HS-5 (cell line): ENCODE results near the gene SORBS1.

ENCODE experiments used
- DNase-seq: peaks from one replicate; pipeline ENCODE4 v3.0.0-alpha.2; 2012; ENCODE audit warnings: low read depth

Gene SORBS1

DNA sequence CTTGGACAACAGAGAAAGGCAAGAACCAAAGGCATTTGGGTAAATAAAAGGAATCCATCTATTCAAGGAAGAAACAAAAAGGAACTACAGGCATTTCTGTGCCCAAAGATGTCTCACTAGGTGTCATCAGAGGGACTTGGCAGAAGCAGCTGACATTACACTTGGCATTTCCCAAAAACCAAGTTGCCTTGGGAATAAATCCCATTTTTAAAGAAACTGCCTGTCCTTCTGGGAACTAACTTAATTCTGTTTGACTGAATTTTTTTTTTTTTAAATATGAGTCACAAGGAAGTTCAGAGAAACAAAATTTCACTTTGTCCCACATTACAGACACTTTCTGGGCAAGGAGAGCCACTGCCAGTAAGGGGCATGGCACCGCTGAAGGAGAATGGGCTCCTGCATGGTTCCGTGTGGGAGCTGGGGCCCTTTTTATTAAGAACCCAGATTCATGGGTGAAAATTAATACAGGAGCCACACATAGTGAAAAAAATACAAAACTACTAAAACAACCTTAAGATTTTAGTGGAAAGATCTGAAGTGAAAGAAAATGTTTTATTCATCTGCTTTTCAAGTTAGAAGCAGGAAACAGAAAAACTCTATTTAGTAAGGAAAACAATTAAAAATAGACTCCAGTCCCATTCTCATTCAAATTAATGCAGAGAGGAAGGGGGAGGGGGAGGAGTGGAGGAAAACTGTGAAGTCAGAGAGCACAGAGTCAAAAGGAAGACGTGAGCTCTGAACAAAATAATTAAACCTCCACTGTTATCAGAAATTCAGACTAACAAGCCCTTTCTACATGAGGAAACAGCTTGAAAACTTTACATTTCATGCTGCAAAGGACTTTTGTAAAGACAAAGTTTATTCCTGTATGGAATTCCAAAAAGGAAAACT lies 151.9 kb downstream of the SORBS1 start:
- no peak for DNase-seq

- no peak for DNase-seq
Measured at GRCh38 chr10:95408148-95408960, 152.8 kb downstream of the SORBS1 start.

DNA sequence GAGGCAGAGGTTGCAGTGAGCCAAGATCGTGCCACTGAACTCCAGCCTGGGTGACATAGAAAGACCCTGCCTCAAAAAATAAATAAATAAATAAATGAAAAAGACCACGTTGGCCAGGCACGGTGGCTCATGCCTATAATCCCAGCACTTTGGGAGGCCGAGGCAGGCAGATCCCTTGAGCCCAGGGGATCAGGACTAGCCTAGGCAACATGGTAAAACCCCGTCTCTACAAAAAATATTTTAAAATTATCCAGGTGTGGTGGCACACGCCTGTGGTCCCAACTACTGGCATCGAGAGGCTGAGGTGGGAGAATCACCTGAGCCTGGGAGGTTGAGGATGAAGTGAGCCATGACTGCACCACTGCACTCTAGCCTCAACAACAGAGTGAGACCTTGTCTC lies 153.6 kb downstream of the SORBS1 start:
- DNase-seq, result no peak

DNA sequence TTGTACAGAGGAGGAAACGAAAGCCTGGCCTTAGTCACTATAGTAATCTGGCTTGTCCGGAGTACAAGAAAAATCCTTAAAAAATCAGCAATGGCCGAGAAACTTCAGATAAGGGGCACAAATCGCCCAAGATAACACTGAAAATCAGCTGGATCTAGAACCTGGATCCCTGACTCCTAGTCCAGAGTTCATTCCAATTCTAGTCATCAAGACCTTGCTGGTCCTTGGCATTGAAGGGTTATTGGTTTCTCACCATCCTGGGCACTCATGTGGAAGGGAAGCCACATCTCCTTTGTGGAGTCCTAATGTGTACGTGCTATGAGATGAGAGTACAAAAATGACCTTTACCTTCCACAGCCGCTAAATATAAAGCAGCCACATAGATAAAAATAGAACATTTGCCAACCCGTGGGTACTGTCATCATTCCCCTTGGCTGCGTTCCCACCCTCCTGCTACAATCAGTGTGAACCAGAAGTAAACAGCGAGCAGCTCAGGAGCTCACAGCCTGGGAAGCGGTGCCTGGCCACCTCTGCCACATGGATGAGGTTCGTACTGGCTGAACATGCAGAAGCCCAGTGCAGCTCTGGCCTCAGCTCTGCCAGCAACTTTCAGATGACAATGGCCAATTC lies 154.4 kb downstream of the SORBS1 start:
- DNase-seq, result no peak

GRCh38 chr10:95405655-95406054 lies 155.5 kb downstream of the SORBS1 start:
- DNase-seq, result no peak

GRCh38 chr10:95404864-95405263 lies 156.3 kb downstream of the SORBS1 start:
- DNase-seq, result no peak

GRCh38 chr10:95404462-95404858 lies 156.7 kb downstream of the SORBS1 start:
- no peak for DNase-seq

- no peak for DNase-seq
Measured at GRCh38 chr10:95403700-95404461, 157.3 kb downstream of the SORBS1 start.

- DNase-seq, result no peak
Measured at GRCh38 chr10:95401704-95402469, 159.3 kb downstream of the SORBS1 start.

DNA sequence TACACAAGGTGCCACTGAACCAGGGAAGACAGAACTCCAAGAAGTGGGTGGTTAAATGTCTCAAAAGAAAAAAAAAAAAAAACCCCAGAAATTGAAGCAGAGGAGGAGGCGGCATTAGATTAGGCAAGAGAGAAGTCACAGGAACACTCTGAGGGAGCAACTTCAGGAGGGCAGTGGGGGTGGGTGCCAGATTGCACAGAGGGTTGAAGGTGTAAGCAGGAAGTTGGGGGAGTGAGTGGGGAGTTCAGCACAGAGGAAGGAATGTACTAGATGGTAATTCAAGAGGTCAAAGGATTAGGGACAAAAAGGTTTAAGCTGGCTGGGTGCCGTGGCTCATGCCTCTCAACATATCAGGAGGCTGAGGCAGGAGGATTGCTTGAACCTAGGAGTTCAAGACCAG lies 160.4 kb downstream of the SORBS1 start:
- no peak for DNase-seq

DNA sequence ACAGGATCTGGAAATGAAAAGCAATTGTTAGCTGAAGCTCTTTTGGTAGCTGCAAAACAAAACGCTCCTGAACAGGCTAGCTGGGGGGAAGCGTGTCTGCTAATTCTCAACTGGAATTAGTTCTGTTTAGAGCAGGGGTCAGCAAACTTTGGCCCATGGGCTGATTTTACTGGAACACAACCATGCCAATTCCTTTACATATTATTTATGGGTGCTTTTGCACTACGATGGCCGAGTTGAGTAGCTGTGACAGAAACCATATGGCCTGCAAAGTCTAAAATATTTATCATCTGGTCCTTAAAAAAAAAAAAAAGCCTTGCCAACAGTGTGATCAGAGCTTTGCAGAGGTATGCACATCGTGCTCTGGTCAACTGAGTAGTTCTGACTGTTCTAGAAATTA lies 162.0 kb downstream of the SORBS1 start:
- no peak for DNase-seq

DNA sequence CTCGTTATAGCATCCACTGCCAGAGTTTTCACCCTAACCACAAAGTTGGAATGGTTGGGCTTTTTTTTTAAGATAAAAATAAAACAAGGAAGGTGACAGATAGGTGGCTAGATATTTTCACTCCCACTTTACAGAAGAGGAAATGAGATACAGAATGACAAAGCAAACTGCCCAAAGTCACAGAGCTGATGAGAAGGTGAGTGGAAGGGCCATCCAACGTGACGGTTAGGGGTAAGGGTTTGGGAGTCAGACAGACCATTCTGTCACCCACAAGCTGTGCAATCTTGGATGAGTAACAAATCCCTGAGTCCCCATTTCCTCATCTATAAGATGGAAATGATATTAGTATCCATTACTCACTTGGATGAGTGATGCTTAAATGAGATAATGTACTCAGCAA lies 163.4 kb downstream of the SORBS1 start:
- no peak for DNase-seq

DNA sequence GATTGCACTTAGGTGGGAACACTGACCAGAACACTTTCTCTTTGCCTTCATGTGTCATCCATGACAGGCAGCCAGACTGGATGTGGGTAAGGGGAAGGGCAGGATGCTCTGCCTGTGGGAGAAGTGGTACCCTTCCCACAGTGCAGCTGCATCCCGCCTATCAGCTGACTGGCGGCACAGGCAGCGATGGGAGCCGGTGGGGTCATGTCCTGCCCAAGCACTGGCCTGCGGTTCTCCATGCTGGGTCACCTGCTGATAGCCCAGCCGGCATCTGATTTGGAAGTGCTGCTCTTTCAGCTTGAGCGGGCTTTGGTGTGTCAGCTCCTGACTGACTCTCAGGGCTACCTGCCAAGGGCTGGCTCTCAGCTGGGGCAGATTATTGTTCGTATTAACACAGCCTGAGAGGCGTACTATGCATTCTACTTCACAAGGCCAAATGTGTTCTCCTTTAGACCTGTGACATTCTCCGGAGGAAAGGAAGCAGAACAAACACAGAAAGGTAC lies 165.2 kb downstream of the SORBS1 start:
- no peak for DNase-seq

DNA sequence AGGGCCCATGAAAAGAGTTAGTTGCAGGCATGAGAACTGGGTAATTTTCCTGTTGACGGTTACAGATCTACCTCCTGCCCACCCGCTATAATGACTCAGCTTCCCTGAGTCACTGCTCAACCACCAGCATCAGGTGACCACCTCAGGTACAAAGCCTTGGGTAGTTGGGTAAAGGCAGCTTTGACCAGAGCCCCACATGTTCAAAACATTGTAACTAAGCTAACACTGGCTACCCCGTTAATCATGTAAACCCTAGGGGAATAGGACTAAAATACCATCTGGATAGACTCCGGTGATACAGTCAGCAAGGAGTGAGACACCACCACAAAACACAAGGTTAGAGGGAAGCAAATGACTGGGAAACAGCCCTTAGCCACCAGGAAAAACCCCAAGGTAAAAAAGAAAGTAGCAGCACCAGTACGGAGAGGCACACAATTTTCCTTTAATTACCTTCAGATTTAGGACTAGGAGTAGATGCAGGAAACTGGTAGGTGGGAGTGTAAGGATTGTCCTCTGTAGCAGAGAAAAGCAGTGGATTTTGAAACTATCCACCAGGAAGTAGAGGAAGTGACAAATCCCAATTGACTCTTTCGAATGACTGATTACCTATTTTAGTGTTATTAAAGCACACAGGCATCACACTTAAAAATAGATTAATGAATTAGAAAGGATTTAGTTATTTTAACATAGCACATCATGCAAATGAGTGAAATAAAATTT lies 166.8 kb downstream of the SORBS1 start:
- DNase-seq, result no peak

DNA sequence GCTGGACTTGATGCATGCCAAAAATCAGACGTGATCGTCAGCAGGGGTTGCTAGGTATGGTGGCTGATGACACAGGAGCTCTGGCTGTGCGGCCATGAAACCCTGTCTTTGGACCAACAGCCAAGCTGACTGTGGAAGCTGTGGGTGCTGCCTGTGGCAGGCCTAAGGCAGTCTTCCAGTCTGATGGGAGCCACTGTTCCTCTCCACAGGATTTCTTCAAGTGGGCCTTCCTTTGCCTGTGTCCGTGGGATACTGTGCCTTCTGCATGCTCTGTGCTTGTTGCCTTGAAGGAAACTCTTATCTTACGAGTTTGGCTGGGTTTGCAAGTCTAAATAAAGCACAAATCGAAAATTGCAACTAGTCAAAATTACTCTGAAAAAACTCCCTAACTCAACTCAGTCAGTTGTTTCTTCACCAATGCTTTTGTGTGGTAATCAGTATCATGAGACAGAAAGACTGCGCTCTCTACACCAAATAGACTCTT lies 168.4 kb downstream of the SORBS1 start:
- DNase-seq, result no peak

GRCh38 chr10:95392217-95392584 lies 169.0 kb downstream of the SORBS1 start:
- no peak for DNase-seq

- no peak for DNase-seq
Measured at GRCh38 chr10:95391581-95392216, 169.5 kb downstream of the SORBS1 start.

DNA sequence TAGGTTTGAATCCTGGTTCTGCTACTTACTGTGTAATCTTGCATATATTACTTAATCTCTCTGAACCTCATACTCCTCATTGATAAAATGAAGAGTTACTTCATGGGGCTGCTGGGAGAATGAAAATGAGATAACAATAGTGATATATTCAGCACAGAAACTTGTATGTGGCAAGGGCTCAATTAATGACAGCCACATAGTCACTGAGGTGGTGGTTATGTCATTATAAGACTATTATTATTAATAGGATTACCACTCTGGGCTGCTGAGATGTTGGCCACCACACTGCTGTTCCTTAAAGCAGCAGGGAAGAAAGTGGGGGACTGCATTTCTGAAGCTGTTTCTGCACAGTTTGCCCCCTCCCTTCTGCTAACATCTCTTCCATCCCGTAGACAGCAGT lies 170.0 kb downstream of the SORBS1 start:
- no peak for DNase-seq

DNA sequence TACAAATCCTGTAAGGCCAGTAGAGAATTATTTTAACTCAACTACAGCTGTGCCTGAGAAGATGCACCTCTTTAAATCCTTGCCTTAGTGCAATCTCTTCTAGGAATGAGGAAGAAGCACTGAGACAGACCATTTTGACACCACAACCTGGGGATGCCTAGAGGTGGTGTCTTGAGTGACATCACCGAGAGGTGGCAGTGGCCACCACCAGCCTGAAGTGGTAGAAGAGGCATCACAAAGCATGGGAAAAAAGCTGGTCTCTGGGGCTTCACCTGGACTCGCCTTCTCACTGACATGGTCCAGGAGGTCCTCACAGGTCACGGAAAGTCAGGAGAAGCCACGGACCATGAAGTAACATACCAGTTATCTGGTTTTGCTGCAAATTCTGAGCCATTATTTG lies 171.2 kb downstream of the SORBS1 start:
- DNase-seq, result no peak

- DNase-seq, result no peak
Measured at GRCh38 chr10:95389176-95389575, 172.0 kb downstream of the SORBS1 start.
